ENCODE data around the gene BOC.

DNA sequence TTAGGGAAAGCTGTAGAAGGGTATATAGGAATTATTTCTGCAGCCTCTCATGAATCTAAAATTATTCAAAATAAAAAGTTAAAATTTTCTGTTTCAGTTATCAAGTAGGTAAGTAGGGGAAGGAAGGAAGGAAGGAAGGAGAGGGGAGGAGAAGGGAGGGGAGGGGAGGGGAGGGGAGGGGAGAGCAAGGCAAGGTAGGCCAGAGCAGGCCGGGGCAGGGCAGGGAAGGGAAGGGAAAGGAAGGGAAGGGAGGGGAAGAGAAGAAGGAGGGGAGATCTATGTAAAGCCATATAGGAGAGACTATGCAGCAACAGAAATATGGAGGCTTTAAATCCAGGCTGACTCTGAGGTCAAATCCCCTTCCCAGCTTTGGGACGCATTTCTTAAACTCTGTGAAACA lies 38.3 kb upstream of the BOC start:
- TF ChIP-seq, protein P1, sequence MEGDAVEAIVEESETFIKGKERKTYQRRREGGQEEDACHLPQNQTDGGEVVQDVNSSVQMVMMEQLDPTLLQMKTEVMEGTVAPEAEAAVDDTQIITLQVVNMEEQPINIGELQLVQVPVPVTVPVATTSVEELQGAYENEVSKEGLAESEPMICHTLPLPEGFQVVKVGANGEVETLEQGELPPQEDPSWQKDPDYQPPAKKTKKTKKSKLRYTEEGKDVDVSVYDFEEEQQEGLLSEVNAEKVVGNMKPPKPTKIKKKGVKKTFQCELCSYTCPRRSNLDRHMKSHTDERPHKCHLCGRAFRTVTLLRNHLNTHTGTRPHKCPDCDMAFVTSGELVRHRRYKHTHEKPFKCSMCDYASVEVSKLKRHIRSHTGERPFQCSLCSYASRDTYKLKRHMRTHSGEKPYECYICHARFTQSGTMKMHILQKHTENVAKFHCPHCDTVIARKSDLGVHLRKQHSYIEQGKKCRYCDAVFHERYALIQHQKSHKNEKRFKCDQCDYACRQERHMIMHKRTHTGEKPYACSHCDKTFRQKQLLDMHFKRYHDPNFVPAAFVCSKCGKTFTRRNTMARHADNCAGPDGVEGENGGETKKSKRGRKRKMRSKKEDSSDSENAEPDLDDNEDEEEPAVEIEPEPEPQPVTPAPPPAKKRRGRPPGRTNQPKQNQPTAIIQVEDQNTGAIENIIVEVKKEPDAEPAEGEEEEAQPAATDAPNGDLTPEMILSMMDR (IDR thresholded peaks at IDR 0.05; ENCODE audit: poor library complexity): no peak
- no peak for TF ChIP-seq EZH2 (IDR thresholded peaks at IDR 0.05; ENCODE audit: borderline replicate concordance)
- TF ChIP-seq EZH2phosphoT487 (IDR thresholded peaks at IDR 0.05; ENCODE audit: low read depth, severe bottlenecking, unreplicated experiment): no peak
